ENCODE measurements around the gene ELSPBP1.
"Not testable (repeated sequence)": the region's sequence is repeated elsewhere in the genome, so short reads cannot be mapped to it uniquely, and the experiment has no call there.

ELSPBP1 gene

DNA sequence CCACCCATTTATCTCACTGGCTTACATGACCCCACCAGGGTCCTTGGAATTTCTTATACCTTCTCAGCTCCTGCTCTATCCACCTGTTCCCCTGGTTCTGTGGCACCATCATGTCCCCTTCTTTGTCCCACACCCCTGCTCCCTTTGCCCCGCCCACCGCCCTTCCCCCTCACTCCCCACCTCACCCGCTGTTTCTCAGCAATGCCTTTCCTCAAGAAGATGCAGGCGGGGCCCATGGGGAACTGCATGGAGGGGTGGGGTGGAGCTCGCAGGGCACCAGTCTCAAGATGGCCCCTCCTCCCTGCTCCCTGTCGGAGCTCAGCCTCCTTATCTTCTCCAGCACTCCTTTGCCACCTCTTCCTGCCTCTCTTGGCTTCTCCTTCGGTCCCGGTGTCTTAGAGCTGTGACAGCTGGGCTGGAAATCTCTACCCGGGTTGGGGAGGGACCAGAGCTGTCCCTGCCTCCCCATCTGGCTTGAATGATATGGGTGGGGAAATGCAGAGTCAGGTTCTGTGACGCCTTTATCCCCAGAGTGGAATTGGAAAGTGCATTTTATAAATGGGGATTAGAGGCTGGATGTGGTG, 49.3 kb downstream of the ELSPBP1 start, which contains the start of gene CABP5:
Gene CABP5, minus strand, starts transcription at position 405 of the 584 bp plus-strand sequence. Its CDS starts 157 bp downstream, at position 248.
- DNase-seq: no peak

DNA sequence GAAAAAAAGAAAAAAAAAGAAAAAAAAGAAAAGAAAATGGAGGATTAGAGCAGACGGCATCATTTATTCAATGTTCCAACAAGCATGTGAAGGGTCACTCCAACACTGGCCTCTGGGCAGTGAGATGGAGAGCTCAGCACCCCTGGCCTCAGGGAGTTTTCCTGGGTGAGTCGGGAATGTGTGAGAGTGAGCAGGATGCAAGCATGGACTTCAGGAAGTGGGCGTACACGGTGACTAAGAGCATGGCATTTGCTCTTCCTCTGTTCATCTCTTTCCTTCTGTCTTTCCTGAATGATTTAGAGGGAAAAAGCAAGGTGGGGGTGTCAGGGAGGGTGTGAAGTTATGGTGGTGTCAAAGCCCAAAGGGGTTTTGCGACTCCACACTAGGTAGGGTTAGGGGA, 50.1 kb downstream of the ELSPBP1 start:
- no peak for DNase-seq

DNA sequence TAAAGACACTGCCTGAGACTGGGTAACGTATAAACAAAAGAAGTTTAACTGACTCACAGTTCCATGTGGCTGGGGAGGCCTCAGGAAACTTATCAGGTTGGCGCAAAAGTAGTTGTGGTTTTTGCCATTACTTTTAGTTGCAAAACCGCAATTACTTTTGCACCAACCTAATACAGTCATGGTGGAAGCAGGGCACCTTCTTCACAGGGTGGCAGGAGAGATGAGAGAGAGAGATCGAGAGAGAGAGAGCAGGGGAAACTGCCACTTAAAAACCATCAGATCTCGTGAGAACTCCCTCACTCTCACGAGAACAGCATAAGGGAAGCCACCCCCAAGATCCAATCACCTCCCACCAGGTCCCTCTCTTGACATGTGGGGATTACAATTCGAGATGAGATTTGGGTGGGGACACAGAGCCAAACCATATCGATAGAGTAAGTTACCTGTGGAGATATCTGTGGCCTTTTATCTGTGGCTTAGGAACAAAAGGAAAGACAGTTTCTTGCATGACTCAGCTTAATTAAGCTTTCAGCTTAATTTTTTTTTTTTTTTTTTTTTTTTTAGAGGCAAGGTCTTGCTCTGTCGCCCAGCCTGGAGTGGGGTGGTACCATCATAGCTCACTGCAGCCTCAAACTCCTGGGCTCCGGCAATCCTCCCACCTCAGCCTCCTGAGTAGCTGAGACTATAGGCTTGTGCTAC, 57.1 kb downstream of the ELSPBP1 start:
- no peak for DNase-seq

DNA sequence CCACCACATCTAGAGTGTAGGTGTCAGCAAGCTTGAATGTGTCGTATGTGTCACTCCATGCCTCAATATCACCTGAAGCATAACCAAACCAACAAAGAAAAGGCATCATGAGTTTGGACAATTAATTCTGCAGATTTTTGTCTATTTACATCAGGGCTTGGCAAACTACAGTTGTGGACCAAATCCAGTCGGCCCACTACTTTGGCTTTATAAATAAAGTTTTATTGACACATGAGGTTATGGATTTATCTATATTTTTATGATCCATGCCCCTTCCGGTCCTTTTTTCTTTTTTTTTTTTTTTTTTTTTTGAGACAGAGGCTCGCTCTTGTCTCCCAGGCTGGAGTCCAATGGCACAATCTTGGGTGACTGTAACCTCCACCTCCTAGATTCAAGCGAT, 58.6 kb downstream of the ELSPBP1 start:
- no peak for DNase-seq

DNA sequence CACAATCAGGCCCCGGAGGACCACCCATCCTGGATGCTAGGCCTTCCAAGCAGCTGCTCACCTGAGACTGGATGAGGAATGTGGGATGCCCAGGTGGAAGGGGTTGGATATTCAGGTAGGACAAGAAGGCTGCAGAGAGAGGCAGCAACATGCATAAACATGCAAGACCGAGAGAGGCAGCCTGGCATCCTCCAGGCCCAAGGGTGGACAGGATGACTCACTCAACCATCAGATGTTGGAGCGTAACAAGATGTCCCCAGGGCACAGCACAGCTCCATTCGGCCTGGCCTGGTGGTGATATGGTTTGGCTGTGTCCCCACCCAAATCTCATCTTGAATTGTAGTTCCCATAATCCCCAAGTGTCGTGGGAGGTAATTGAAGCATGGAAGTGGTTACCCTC, 59.4 kb downstream of the ELSPBP1 start:
- DNase-seq: no peak

DNA sequence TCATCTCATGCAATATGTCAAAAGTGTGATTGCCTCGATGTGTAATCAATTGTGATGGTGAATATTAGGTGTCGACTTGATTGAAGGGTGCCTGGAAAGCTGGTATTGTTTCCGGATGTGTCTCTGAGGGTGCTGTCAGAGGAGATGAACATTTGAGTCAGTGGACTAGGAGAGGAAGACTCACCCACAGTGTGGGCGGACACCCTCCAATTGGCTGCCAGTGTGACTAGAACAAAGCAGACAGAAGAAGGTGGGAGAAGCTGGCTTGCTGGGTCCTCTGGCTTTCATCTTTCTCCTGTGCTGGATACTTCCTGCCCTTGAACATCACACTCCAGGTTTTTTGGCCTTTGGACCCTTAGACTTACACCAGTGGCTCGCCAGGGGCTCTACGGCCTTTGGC, 64.9 kb downstream of the ELSPBP1 start:
- no peak for DNase-seq

DNA sequence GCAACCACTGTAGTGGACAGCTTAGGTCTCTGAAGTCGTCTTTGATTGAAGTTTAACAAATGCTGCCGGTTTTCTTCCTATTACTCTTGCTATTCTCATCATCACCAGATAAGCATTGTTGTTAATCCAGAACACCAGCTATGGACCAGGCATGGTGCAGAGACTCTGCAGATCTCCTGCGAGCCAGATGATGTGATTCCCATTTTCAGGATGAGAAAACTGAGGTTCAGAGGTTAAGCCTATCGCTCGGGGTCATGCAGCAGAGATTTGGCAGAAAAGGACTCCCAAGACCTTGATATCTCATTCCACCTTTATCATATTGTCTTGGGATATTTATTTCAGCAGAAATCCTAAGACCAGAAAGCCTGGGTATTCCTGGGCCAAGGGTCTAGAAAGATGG, 65.9 kb downstream of the ELSPBP1 start:
- no peak for DNase-seq

DNA sequence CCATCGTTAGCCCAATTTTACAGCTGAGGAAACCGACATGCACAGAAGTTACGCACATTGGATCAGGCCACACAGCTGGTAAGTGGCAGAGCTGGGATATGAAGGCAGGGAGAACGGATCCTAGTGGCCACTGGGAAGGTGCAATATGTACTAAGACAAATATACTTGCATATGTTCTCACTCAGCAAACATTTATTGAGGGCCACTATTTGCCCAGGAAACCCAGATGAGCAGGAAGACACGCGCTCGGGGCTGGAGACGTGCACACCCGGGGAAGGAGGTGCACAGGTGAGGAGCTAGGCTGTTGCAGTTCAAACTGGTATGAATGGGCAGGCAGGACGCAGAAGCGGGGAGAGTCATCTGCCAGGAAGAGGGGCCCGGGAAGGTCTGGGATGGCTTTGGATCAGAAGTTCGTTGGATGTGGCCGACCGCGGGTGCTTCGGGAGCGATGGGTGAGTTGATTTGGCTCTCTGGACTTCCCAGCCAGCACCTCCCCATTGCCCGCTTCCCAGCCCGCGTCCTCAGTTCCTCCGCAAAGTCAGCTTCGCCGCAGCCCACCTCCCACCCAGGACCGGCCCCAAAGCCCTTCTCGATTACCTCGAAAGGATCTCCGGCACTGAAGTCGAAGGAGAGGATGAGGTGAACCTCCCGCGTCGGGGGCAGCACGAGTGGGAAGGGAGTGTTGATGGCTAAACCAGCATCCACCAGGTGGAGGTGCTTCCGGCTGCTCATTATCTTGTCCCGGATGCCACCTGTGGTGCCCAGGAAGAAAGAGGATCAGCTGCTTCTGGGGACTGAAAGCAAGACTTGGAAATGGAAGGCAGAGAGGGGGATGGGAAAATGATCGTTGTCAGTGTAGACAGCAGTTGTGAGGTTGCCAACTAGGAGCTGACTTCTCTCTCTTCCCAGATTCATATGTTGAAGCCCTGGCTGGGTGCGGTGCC, 67.2 kb downstream of the ELSPBP1 start:
- no peak for DNase-seq

DNA sequence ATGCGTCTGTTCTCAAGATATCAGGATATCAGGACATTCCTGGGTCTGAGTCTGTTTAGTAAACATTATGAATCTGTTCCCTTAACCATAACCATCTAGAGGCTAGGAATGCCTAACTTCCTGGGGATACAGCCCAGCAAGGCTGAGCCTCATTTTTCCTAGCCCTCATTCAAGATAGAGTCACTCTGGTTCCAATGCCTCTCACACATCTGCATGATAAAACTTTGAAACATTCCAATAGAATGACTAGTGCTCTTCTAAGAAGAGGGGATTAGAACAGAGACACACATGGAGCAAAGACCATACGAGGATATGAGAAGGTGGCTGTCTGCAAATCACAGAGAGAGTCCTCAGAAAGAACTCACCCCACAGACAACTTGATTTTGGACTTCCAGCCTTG, 70.1 kb downstream of the ELSPBP1 start:
- DNase-seq: no peak

DNA sequence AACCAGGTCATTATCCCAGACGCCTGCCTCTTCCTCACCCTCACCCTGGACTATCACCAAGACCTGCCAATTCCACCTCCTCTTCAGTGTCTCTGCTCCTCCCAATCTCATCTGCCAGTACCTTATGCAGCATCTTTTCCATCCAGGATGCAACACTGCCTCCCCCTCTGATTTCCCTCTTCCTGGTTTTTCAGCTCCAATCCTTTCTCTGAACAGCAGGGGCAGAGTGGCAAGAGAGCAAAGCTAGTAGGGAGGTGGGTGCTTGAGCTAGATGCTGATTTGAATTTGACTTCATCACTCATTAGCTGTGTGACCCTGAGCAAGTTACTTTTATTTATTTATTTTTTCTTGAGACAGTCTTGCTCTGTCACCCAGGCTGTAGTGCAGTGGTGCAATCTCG, 75.0 kb downstream of the ELSPBP1 start:
- DNase-seq: no peak

DNA sequence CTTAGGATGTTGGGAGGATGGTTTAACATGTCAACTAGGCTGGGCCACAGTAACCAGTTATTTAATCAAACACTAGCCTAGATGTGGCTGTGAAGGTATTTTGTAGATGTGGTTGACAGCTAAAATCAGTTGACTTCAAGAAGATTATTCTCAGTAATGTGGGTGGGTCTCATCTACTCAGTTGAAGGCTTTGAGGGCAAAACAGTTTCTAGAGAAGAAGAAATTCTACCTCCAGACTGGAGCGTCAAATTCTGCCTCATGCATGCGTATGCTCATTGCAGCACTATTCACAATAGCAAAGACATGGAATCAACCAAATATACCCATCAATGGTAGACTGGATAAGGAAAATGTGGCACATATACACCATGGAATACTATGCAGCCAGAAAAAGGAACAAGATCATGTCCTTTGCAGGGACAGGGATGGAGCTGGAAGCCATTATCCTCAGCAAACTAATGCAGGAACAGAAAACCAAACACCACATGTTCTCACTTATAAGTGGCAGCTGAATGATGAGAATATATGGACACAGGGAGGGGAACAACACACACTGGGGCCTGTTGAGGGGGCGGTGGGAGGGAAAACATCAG, 75.8 kb downstream of the ELSPBP1 start:
- DNase-seq: not testable (repeated sequence)
